NCI-H1105 treated with DMSO at 0.1 percent for 48 hours (cell line): ENCODE measurements around the gene KANK2.
"Not testable (repeated sequence)": the region's sequence is repeated elsewhere in the genome, so short reads cannot be mapped to it uniquely, and the experiment has no call there.

Experiments
- DNase-seq: peaks from one replicate; lab custom pipeline; 2025; lab: John Stamatoyannopoulos, UW

Gene KANK2

DNA sequence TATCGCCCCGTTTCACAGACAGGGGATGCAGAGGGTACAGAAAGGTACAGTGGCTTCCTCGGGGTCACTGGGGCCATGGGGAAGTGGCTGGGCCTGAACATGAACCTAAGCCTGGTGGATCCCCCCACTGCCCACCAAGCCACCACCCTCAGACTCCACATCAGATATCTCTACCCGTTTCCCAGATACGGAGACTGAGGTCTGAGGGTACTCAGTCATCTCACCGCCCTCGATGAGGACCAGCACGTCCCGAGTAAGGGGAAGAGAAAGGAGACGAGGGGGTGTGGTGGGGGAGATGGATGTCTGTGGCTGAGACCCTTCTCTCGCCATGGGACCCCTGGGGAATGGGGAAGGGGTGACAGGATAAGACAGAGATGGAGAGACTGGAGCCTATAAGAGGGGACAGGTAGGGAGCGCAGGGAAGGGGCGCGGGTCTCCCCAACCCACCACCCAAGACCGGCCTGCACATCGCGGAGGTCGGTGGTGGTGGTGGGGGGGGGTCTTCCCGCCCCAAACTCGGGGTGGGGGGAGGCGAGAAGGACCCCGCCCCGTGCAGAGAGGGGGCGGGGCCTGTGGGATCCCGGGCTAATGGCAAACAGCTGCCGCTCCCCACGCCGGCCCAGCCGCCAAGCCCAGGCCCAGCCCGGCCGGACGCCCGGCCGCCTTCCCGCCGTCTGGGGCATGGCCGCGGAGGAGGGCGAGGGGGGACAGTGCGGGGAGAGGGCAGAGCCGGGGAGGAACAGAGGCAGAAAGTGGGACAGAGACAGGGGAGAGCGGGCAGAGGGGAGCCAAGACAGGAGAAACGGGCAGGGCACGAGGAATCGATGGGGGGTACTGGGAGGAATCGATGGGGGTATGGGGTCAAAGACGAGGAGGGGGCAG lies 698 bp downstream of the KANK2 start:
- DNase-seq = no peak

DNA sequence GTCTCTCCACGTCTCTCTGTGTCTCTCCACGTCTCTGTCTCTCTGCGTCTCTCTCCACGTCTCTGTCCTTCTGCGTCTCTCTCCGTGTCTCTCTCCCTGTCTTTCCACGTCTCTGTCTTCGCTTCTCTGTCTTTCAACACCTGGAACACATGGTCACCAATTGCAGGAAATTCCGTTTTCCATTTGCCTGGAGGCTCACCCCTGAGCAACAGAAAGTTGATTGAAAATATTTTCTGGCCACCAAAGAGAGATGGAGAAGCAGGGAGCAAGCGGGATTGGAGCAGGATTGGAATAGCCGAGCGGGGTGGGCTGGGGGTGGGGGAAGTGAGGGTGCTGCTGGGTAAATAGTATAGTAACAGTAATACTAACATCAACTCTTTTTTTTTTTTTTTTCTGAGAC lies 1.7 kb downstream of the KANK2 start:
- DNase-seq = no peak

DNA sequence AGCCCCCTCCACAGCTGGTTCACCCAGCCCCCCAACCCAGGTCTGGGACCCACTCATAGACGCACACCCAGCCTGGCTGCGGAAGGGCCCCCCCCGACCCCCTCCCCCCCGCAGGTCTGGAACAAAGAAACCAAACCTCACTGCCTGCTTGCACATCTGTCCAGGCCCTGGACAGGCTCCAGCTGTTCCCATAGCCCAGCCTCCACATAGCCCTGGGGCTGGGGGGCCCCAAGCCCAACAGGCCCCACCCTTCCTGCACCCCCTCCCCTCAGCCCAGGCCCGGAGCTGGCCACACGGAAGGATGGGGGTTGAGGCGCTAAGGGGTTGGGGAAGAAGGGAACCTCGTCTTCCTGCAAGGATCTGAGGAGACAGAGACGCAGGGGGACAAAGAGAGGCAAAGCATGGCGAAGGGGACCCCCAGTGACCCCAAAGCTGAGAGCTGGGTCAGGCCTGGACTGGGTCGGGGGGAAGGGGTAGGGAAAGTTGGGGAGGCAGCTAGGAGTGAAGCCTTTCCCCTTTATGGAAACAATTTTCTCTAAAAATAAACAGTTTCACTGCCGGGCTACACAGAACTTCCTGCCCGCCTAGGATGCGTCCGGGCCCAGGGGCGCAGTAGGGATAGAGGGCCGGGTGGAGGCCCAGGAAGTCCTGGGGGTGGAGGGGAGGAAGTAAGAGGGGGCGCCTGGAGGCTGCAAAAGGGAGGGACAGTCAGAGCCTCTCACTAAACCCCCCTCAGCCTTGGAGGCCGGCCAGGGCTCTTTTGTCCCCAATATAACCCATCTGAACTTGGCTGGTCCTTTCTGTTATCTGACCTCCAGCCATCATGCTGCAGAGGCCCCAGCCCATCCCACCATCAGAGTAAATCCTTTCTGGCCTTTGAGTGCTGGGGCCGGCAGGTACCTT lies 2.4 kb downstream of the KANK2 start:
- DNase-seq = no peak

DNA sequence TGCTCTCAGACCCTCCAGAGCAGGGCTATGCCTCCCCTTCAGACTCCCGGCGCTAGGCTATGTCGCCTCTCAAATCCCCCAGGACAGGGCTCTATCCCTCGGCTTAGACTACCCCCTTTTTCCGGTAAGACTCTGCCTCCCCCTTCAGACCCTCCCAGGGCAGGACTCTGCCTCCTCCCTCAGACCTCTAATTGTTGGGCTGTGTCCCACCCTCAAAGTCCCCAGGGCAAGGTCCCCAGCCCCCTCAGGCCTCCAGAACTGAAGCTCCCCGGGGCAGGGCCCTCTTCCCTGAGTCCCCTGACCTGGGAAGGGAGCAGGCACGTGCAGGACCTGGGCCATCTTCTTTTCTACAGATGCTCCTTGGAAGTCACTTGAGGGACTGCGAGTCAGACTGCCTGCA lies 3.2 kb downstream of the KANK2 start:
- DNase-seq = no peak

DNA sequence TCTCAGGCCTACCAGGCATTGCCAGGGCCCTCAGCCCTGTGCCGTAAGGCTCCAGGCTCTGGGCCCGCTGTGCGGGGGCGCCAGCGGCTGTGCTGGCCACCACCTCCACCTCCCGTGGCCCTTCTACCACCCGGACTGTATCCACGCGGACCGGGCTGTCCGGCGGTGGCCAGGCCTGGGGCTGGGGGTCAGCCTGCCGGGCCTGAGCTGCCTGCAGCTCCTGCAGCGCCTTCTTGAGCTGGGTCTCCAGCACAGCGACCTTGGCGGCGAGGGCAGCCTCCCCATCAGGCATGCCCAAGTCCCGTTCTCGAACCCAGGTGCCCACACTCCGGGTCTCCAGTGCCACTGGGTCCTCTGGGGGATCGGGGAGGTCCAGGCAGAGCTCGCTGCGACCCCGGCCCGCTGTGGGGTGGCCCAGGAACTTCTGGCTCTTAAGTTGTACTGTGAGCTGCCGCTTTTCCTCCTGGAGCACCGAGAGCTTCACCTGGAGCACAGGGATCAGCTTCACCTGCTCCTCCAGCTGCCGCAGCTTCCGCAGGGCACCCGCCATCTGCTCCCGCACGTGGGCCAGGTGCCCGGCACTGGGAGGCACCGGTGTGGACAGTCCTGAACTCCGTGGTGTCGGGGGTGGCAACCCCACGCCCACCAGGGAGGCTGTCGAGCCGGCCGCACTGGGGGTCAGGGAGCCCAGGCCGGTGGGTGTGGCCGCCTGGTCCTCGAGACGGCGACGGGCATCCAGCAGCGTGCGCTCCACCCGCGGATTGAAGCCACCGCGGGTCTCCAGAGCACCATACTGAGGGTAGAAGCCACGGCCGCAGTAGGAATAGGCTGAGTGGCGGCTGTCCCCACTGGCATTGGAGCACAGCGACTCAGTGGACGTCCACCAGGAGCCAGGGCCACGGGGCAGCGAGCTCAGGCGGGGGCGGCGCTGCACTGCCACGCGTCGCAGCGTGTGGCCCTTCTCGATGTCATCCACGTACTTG lies 4.1 kb downstream of the KANK2 start:
- DNase-seq = no peak

DNA sequence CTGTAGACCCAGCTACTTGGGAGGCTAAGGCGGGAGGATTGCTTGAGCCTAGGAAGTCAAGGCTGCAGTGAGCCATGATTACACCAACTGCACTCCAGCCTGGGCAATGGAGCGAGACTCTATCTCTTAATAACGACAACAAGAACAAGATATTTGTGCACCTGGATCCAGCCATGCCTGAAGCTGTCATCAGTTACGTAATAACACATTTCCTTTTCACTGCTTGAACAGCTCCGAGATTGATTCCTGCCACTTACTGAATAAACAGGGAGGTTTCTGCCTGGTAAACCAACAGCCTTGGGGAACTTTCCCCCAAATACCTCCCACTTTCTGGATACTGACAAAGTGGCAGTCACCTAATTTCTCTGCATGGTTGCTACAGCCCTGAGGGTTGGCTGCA lies 5.4 kb downstream of the KANK2 start:
- no peak for DNase-seq

DNA sequence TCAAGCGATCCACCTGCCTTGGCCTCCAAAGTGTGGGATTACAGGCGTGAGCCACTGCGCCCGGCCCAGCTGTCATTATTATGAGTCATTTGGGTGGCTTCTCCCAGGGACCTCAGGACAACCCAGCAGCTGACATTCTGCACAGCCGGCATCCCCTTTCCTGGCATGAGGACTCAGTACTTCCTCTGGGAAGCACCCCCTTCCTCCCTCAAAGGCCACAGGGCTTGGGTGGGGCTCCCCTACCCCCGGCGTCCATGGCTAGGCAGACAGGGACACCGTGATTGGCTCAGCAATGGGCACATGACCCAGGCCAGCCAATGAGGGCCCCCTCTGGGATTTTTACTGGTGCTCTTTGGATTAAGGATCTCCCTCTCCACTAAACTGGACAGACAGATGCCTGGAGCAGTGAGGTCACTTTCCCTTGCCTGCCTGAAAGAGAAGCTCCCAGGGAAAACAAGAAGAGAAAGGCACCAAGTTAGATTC lies 6.0 kb downstream of the KANK2 start:
- DNase-seq = no peak

DNA sequence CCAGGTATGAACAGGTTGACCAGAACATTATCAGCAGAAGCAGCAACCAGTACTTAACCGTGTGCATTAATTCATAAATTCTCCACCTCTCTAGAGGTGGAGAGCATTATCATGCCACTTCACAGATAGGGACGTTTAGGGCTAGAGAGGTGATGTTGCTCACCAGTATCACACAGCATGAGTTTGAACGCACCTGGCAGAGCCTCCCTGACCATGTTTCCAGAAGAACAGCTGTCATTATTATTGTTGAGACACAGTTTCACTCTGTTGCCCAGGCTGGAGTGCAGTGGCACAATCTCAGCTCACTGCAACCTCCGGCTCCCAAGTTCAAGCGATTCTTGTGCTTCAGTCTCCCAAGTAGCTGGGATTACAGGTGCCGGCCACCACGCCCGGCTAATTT lies 6.8 kb downstream of the KANK2 start:
- DNase-seq = no peak

DNA sequence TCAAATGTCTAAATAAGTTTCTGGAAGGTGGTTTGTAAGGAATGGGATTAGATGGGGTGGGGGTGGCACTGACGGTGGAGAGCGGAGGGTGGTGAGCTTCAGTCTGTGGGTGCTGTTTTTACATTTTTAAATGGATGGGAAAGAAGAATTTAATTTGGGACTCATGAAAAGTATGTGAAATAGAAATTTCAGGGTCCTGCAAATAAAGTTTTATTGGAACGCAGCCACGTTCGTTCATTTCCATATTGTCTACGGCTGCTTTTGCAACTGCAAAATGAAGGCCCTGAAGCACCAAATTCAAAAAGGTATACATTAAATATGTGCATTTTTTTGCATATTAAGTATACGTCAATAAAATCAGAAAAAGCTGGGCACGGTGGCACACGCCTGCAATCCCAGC lies 9.9 kb downstream of the KANK2 start:
- no peak for DNase-seq

DNA sequence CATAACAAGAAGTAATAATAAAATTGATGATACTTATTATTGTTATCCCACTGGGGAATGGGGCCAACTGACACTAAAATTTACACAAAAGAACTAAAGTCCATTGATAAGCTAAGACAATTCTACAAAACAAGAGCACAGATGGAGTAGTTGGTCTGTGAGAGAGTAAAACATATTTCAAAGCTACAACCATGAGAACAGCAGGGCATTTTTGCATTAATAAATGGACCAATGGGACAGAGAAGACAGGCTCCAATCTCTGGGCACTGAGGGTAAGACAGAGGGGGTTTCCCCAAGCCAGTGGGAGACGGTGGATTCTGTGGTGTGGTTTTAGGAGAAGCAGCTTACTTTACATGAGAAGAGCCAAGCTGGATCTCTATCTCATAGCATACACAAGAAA lies 14.4 kb downstream of the KANK2 start:
- no peak for DNase-seq

DNA sequence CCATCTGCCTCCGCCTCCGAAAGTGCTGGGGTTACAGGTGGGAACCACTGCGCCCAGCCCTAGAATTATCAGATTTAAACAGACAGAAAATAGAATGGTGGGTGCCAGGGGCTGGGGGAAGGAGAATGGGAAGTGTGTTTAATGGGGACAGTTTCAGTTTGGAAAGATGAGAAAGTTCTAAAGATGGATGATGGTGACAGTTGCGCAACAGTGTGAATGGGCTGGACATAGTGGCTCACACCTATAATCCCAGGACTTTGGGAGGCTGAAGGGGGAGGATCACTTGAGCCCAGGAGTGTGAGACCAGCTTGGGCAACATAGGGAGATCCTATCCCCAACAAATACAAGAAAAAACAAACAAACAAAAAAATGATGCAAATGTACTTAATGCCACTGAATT lies 15.9 kb downstream of the KANK2 start:
- DNase-seq = no peak

DNA sequence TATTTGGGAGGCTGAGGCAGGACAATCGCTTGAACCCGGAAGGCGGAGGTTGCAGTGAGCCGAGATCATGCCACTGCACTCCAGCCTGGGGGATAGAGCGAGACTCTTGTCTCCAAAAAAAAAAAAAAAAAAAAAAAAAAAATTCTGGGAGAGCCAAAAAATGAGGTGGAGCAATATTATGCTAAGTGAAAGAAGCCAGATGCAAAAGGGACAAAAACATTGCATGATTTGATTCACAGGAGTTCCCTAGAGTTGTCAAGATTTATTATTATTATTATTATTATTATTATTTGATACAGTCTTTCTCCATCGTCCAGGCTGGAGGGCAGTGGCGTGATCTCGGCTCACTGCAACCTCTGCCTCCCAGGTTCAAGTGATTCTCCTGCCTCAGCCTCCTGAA lies 16.4 kb downstream of the KANK2 start:
- not testable (repeated sequence) for DNase-seq

DNA sequence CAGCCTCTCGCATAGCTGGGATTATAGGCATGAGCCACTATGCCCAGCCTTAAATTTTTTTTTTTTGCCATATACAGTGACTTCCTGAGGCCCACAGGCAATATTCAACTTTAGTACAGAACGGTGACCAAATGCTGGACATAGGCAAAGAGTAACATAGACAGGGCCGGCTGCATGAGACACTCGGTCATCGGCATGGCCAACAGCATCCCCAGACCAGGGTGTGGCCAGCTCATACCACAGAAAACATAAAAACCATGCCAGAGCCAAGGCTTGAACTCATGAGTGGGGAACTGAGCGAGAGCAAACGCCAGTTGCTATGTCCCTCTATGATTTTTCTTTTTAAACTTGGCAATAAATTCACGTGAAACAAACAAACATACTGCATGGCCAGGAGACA lies 17.0 kb downstream of the KANK2 start:
- no peak for DNase-seq

DNA sequence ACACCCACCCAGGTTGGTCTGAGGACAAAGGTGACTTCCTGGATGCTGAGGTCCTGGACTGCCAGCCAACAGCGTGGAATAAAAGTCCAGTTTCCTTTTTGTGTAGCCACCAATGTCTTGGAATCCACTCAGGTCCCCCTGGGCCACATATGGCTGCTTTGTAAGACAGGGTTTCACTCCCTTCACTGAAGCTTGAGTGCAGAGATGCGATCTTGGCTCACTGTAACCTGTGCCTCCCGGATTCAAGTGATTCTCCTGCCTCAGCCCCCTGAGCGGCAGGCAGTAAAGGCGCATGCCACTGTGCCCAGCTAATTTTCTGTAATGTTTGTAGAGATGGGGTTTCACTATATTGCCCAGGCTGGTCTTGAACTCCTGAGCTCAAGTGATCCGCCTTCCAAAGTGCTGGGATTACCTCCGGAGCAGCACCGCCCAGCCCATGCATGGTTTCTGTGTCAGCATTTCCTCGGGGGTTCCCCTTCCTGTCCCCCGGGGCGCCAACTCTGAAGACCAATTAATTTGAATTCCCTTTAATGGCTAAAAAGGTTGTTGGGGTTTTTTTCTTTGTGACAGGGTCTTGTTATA lies 17.5 kb downstream of the KANK2 start:
- no peak for DNase-seq

DNA sequence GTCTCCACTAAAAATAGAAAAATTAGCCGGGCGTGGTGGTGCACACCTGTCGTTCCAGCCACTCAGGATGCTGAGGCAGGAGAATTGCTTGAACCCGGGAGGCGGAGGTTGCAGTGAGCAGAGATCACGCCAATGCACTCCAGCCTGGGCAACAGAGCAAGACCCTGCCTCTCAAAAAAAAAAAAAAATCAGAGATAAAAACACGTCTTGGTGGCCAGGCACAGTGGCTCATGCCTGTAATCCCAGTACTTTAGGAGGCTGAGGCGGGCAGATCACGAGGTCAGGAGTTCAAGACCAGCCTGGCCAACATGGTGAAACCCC lies 18.2 kb downstream of the KANK2 start:
- DNase-seq = not testable (repeated sequence)

DNA sequence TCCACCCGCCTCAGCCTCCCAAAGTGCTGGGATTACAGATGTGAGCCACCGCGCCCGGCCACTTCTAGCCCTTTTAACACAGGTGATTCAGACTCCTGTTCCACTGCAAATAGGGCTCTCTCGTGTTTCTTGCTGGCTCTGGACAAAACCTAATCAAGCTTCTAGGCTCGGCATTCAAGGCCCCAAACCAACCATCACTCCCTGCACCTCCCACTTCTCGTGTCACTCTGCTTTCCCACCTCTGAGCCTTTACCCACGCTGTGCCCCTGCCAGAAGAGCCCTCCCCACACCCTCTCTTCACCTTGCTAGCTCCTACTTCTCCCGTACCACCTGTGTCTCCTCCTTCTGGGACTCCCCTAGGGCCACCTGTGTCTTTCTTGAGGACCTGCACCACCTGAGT lies 19.8 kb downstream of the KANK2 start:
- DNase-seq = no peak

DNA sequence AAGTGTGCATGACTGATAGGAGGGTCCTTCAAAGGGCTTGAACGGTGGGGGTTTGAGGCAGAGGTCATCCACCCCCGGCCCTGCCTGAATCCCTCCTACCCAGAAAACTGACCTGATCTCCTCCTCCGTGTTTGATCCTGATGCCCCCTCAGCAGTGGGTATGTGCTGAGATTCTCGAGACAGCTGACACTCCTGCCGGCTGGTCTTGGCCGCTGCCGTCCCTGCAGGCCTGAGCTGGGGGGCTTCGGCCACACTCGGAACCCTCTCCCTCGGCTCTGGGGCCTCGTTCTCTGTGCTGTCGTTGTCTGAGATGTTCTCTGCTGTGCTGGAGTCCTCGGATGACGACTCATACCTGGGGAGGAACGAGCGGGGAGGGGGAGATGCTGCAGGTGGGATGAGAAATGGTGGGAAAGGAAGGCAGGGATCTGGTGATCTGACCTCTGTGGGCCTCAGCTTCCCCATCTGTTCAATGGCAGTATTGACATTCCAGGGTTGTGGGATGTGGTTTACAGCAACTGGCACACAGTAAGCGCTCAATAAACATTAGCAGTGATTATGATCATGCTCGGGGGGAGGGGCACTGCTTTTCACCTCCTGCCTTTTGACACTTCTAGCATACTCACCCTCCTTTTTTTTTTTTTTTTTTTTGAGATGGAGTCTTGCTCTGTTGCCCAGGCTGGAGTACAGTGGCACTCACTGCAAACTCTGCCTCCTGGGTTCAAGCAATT lies 20.7 kb downstream of the KANK2 start:
- no peak for DNase-seq

DNA sequence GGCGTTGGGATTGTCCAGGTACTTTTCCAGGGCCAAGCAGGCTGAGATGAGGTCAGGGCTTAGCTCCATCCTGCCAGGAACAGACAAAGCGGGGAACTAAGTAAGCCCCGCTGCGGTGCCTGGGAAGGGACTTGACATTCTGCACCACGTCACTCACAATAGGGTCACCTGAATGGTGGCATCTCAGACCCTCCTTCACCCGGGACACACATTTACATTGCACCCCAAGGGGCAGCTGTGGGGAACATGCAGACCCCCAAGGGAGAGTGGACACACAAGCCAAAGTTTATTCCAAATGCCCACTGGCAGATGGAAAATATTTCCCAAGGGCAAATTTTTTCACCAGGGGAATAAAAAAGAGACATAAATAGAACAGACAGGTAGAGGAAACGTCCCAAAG lies 21.4 kb downstream of the KANK2 start:
- DNase-seq = no peak

DNA sequence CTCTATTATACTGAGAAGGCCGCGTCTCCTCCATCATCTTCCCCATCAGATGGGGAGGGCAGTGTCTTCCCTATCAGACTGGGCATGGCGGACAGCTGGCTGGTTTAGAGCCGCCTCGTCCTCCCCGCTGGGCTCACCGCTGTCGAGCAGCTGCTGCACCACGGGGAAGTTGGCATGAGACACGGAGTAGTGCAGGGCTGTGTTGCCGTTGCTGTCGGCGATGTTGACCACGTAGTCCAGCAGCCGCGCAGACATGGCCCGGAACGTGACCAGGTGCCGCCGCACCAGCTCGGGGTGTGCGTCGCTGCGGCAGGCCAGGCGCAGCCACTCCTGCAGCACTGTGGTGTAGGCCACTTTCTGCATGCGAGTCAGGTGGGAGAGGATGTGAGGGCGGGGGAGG lies 23.0 kb downstream of the KANK2 start:
- DNase-seq = no peak

DNA sequence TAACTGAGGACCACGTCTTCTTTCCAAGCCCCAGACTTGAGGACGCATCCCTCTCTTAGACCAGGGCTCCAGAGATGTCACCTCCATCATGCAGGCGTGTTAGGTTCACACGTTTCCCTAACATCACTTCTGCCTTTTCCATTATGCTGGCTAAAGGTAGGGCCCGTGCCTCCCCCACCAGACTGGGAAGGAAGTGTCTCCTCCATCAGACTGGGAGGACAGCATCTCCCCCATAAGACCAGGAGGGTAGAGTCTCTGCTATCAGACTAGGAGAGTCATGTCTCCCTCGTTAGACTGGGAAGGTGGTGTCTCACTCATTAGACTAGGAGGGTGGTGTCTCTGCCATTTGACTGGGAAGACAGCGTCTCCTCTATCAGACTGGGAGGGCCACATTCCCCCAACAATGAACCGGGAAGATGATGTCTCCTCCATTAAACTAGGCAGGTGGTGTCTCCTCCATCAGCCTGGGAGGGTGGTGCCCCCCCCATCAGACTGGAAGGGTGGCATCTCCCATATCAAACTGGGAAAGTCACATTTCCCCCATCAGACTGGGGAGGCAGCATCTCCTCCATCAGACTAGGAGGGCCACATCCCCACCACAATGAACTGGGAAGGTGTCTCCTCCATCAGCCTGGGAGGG lies 23.7 kb downstream of the KANK2 start:
- no peak for DNase-seq
